ENCODE measurements around the gene MT1F. TPM values are rescaled to one million over a fixed set of nuclear protein-coding genes. Genes with fewer than 3 reads are reported as not detected.

MT1F gene
- polyA plus RNA-seq, 3 donors = 10.2 to 21.9 (median 13.6) TPM

GRCh38 chr16:56701534-56701933 is 43.8 kb downstream of the MT1F start:
- no peak overlapping the region for H3K27ac ChIP-seq (ENCODE audit: low read depth in 1 of 2, low read length in 2 of 2)
- H3K9me3 ChIP-seq (replicated peaks in 1 of 2; ENCODE audit: control insufficient read depth in 1 of 2, insufficient read depth in 1 of 2, low read length in 2 of 2) = peaks cover 0 to 5% of the 10 kb centered on the region in 2 donors
- Mint-ChIP-seq H3K4me1 (peaks cover 12% of the 10 kb centered on the region), H3K27ac (peak overlapping the region in 3 of 7 donors; percentile 6 to 75 (median 31)), H3K36me3 (no peaks in the 10 kb centered on the region), H3K9me3 (peaks cover 3 to 9% (median 7%) of the 10 kb centered on the region in 7 donors), H3K27me3 (ENCODE audit: low read depth in 3 of 3) (peaks cover 5 to 10% (median 7%) of the 10 kb centered on the region in 3 donors), H3K4me3 (no peak overlapping the region)
- H3K4me3 ChIP-seq (replicated peaks in 1 of 3; ENCODE audit: low read depth in 2 of 3, low read length in 3 of 3) = no peak overlapping the region
- no peaks in the 10 kb centered on the region for H3K36me3 ChIP-seq (replicated peaks in 1 of 2; ENCODE audit: control insufficient read depth in 1 of 2, insufficient read depth in 2 of 2, low read length in 2 of 2)
- DNase-seq = no peak
- WGBS (ENCODE audit: insufficient coverage) = no CpG with 5 or more reads among the region's 7 CpGs
- H3K9ac ChIP-seq (ENCODE audit: insufficient read depth, low read length, poor library complexity, severe bottlenecking) = no peak overlapping the region
- TF ChIP-seq, protein P1, sequence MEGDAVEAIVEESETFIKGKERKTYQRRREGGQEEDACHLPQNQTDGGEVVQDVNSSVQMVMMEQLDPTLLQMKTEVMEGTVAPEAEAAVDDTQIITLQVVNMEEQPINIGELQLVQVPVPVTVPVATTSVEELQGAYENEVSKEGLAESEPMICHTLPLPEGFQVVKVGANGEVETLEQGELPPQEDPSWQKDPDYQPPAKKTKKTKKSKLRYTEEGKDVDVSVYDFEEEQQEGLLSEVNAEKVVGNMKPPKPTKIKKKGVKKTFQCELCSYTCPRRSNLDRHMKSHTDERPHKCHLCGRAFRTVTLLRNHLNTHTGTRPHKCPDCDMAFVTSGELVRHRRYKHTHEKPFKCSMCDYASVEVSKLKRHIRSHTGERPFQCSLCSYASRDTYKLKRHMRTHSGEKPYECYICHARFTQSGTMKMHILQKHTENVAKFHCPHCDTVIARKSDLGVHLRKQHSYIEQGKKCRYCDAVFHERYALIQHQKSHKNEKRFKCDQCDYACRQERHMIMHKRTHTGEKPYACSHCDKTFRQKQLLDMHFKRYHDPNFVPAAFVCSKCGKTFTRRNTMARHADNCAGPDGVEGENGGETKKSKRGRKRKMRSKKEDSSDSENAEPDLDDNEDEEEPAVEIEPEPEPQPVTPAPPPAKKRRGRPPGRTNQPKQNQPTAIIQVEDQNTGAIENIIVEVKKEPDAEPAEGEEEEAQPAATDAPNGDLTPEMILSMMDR (IDR thresholded peaks at IDR 0.05) = no peak
- H3K4me1 ChIP-seq (ENCODE audit: control insufficient read depth in 1 of 2, insufficient read depth in 2 of 2, low read length in 2 of 2) = no peaks in the 10 kb centered on the region
- H2AFZ ChIP-seq (ENCODE audit: insufficient read depth, low read depth, low read length, poor library complexity, severe bottlenecking) = no peak overlapping the region
- H3K79me2 ChIP-seq (ENCODE audit: insufficient read depth, low read length) = no peaks in the 10 kb centered on the region
- H3K27me3 ChIP-seq (ENCODE audit: control insufficient read depth in 2 of 2, insufficient read depth in 2 of 2, low read length in 2 of 2) = no peaks in the 10 kb centered on the region
- intact Hi-C loops (cut with micrococcal nuclease) = loop anchor here (5.0 to 10.0 kb wide), 3 partner anchors 97 to 184 kb away; partner anchors contain the start of gene MT2A (in 2 of the 2)
- H3K4me2 ChIP-seq (replicated peaks; ENCODE audit: extremely low read depth, low read length, poor library complexity, severe bottlenecking) = no peak overlapping the region
- H4K20me1 ChIP-seq (ENCODE audit: insufficient read depth, low read length) = no peaks in the 10 kb centered on the region

GRCh38 chr16:56702836-56703235 is 45.1 kb downstream of the MT1F start:
- WGBS (ENCODE audit: insufficient coverage) = 100% methylated on average over 2 of the region's 5 CpGs
- Mint-ChIP-seq H3K27ac (peak overlapping the region in 1 of 7 donors; percentile 26), H3K36me3 (no peaks in the 10 kb centered on the region), H3K4me3 (no peak overlapping the region), H3K27me3 (ENCODE audit: low read depth in 3 of 3) (peaks cover 3 to 7% (median 5%) of the 10 kb centered on the region in 3 donors), H3K4me1 (peaks cover 12% of the 10 kb centered on the region), H3K9me3 (peaks cover 0 to 2% (median 0%) of the 10 kb centered on the region in 7 donors)
- H3K79me2 ChIP-seq (ENCODE audit: insufficient read depth, low read length) = no peaks in the 10 kb centered on the region
- intact Hi-C loops (cut with micrococcal nuclease) = loop anchor here (2.0 to 10.0 kb wide), 4 partner anchors 98 to 186 kb away; partner anchors contain the start of gene MT2A (in 2 of the 2)
- no peaks in the 10 kb centered on the region for H4K20me1 ChIP-seq (ENCODE audit: insufficient read depth, low read length)
- no peaks in the 10 kb centered on the region for H3K9me3 ChIP-seq (replicated peaks in 1 of 2; ENCODE audit: control insufficient read depth in 1 of 2, insufficient read depth in 1 of 2, low read length in 2 of 2)
- no peak overlapping the region for H3K4me3 ChIP-seq (replicated peaks in 1 of 3; ENCODE audit: low read depth in 2 of 3, low read length in 3 of 3)
- no peak for DNase-seq
- no peaks in the 10 kb centered on the region for H3K36me3 ChIP-seq (replicated peaks in 1 of 2; ENCODE audit: control insufficient read depth in 1 of 2, insufficient read depth in 2 of 2, low read length in 2 of 2)
- no peaks in the 10 kb centered on the region for H3K4me1 ChIP-seq (ENCODE audit: control insufficient read depth in 1 of 2, insufficient read depth in 2 of 2, low read length in 2 of 2)
- H3K4me2 ChIP-seq (replicated peaks; ENCODE audit: extremely low read depth, low read length, poor library complexity, severe bottlenecking) = no peak overlapping the region
- TF ChIP-seq, protein P1 (IDR thresholded peaks at IDR 0.05) = no peak
- no peak overlapping the region for H3K27ac ChIP-seq (ENCODE audit: low read depth in 1 of 2, low read length in 2 of 2)
- H2AFZ ChIP-seq (ENCODE audit: insufficient read depth, low read depth, low read length, poor library complexity, severe bottlenecking) = no peak overlapping the region
- H3K9ac ChIP-seq (ENCODE audit: insufficient read depth, low read length, poor library complexity, severe bottlenecking) = no peak overlapping the region
- H3K27me3 ChIP-seq (ENCODE audit: control insufficient read depth in 2 of 2, insufficient read depth in 2 of 2, low read length in 2 of 2) = no peaks in the 10 kb centered on the region

Other genes starting within 250 kb of the MT1F start
- gene AMFR, start 232.4 kb upstream of the MT1F start, polyA plus RNA-seq = 10 to 100 TPM; 28.3 to 68.1 (median 48.9) TPM
- gene NUDT21, start 206.6 kb upstream of the MT1F start, polyA plus RNA-seq = 10 to 100 TPM; 33.0 to 65.0 (median 55.9) TPM
- gene OGFOD1, start 206.4 kb upstream of the MT1F start, polyA plus RNA-seq = 10 to 100 TPM in 2 of 3 donors, 1 to 10 TPM in 1; 8.2 to 37.9 (median 23.4) TPM
- gene BBS2, start 137.9 kb upstream of the MT1F start, polyA plus RNA-seq = 10 to 100 TPM; 16.6 to 35.5 (median 18.8) TPM
- gene MT4, start 92.9 kb upstream of the MT1F start, polyA plus RNA-seq = not detected
- not detected for gene MT3, start 68.4 kb upstream of the MT1F start, polyA plus RNA-seq
- 100 to 1,000 TPM in 2 of 3 donors, 10 to 100 TPM in 1; 26.8 to 228 (median 126) TPM for gene MT2A, start 49.4 kb upstream of the MT1F start, polyA plus RNA-seq
- 1 to 10 TPM; 1.3 to 4.3 (median 4.0) TPM for gene MT1E, start 32.2 kb upstream of the MT1F start, polyA plus RNA-seq
- not detected for gene MT1M, start 25.3 kb upstream of the MT1F start, polyA plus RNA-seq
- gene MT1A, start 19.3 kb upstream of the MT1F start, polyA plus RNA-seq = not detected
- not detected for gene MT1B, start 6.1 kb upstream of the MT1F start, polyA plus RNA-seq
- gene MT1G, start 10.1 kb downstream of the MT1F start, polyA plus RNA-seq = 1 to 10 TPM in 2 of 3 donors, not detected in 1; 1.1 to 1.4 TPM
- gene MT1H, start 11.9 kb downstream of the MT1F start, polyA plus RNA-seq = under 1 TPM in 1 of 3 donors, not detected in 2; 0.76 TPM
- 10 to 100 TPM; 34.5 to 87.9 (median 55.4) TPM for gene MT1X, start 24.5 kb downstream of the MT1F start, polyA plus RNA-seq
- 10 to 100 TPM; 46.6 to 77.7 (median 59.4) TPM for gene NUP93, start 72.2 kb downstream of the MT1F start, polyA plus RNA-seq
- gene SLC12A3, start 207.2 kb downstream of the MT1F start, polyA plus RNA-seq = under 1 TPM in 1 of 3 donors, not detected in 2; 0.03 TPM

Data from CD14-positive monocyte (primary cell).